Panc1 (cell line): ENCODE data around the gene RBMS1.

Experiments used
- POLR2AphosphoS5 ChIP-seq: IDR thresholded peaks from 2 replicates; pipeline ENCODE4 v1.6.1; 2012; ENCODE audit warnings: mild to moderate bottlenecking, low read depth, low read length, moderate library complexity
- TF ChIP-seq, protein P1 (sequence below): fragments of 450-650 bp; IDR thresholded peaks from 2 replicates; pipeline ENCODE4 v1.5.1; 2017; ENCODE audit warnings: mild to moderate bottlenecking

DNA sequence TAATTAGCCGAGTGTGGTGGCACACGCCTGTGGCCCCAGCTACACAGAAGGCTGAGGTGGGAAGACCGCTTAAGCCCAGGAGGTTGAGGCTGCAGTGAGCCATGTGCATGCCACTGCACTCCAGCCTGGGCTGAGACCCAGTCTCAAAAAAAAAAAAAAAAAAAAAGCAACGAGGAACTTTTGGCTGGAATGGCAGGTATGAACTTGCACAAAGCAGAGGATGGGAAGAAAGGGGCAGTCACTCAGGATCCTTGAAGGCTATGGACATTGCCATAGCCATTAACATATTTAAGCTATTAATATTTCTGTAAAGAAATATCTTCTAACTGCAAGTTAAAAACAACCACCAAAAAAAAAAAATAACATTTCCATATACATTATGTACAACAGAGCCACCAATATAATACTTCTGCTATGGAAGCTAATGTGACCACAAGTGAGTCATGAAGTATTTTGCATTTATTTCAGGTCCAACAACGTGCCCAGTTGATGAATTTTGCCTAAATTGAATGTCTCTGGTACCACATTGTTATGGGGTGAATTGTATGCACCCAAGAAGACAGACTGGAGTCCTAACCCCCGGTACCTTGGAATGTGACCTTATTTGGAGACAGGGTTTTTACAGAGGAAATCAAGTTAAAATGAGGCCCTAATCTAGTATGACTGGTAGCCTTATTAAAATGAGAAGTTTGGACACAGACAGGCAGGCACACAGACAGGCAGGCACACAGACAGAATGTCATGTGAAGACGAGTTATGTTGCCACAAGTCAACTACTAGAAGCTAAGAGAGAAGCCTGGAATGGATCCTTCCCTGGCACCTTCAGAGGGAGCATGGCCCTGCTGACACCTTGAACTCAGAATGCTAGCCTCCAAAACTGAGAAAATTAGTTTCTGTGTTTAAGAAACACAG, 102.8 kb downstream of the RBMS1 start:
- TF ChIP-seq POLR2AphosphoS5 = no peak
- TF ChIP-seq, protein P1, sequence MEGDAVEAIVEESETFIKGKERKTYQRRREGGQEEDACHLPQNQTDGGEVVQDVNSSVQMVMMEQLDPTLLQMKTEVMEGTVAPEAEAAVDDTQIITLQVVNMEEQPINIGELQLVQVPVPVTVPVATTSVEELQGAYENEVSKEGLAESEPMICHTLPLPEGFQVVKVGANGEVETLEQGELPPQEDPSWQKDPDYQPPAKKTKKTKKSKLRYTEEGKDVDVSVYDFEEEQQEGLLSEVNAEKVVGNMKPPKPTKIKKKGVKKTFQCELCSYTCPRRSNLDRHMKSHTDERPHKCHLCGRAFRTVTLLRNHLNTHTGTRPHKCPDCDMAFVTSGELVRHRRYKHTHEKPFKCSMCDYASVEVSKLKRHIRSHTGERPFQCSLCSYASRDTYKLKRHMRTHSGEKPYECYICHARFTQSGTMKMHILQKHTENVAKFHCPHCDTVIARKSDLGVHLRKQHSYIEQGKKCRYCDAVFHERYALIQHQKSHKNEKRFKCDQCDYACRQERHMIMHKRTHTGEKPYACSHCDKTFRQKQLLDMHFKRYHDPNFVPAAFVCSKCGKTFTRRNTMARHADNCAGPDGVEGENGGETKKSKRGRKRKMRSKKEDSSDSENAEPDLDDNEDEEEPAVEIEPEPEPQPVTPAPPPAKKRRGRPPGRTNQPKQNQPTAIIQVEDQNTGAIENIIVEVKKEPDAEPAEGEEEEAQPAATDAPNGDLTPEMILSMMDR = no peak
